Psoas muscle (tissue), 8 donors: Measurements from ENCODE around the gene HES7. TPM values are rescaled to one million over a fixed set of nuclear protein-coding genes. Genes with fewer than 3 reads are reported as not detected.
A peak's percentile ranks its signal among the peaks of the same experiment; 100 is the strongest.

Experiments
- ATAC-seq, 4 donors: fragments of 200-7000 bp; cut with Tn5 transposase; one replicate each; pipeline ENCODE4 v1.9.1; 2020; ENCODE audit warnings: moderate library complexity in 3 of 4, mild to moderate bottlenecking in 2 of 4
- DNase-seq, 2 donors: peaks; one replicate each; pipeline ENCODE4 v3.0.0-alpha.2; 2020
- H3K27ac ChIP-seq: fragments of 200-600 bp; one replicate; pipeline ENCODE4 v1.8.0; 2022
- H3K27me3 ChIP-seq, 3 donors: fragments of 200-600 bp in 1 of 3; one replicate each; pipeline versions ENCODE4 v1.6.1 to v1.8.0; 2013 to 2022; ENCODE audit warnings: low read length in 2 of 3, mild to moderate bottlenecking in 2 of 3, moderate library complexity in 1 of 3; ENCODE audit not compliant: insufficient read depth in 3 of 3
- H3K36me3 ChIP-seq, 2 donors: fragments of 200-600 bp in 1 of 2; one replicate each; pipeline versions ENCODE4 v1.6.1 to v1.8.0; 2013 to 2022; ENCODE audit warnings: low read depth in 1 of 2, mild to moderate bottlenecking in 1 of 2, moderate library complexity in 1 of 2; ENCODE audit not compliant: insufficient read depth in 1 of 2
- H3K4me1 ChIP-seq: fragments of 200-600 bp; one replicate; pipeline ENCODE4 v1.8.0; 2022
- H3K4me3 ChIP-seq: fragments of 200-600 bp; one replicate; pipeline ENCODE4 v1.8.0; 2022; ENCODE audit warnings: mild to moderate bottlenecking
- H3K9me3 ChIP-seq: fragments of 200-600 bp; one replicate; pipeline ENCODE4 v1.8.0; 2022
- CTCF ChIP-seq: fragments of 200-600 bp; IDR thresholded peaks from one replicate; pipeline ENCODE4 v1.8.0; 2022; ENCODE audit warnings: antibody characterized with exemption
- WGBS, 3 donors: extraction: QIAGEN DNeasy Blood & Tissue Kit; methylation state at CpG; one replicate each; pipeline versions ENCODE4 v1.1.6 to v1.1.7; 2013; 5-methylcytosine and 5-hydroxymethylcytosine counted together
- intact Hi-C, 2 donors: fragments of 100-400 bp; cut with DNase I; formaldehyde crosslinking; loops; one replicate each; pipeline versions ENCODE4 v1.11.0 to v1.14.2; 2022
- polyA plus RNA-seq, 3 donors: library from polyadenylated mRNA; stranded (reverse); fragments of 200-250 nt; gene quantifications; one replicate each; pipeline ENCODE4 v1.2.3, GENCODE V29; 2013
- total RNA-seq, 4 donors: library from RNA; stranded (reverse); fragmentation: NEBNext Ultra II Directional in 2 of 4; extraction: Animal tissue kit (Norgen Biotek cat#: 25700) in 2 of 4; gene quantifications; one replicate each; pipeline versions ENCODE4 v1.2.1 to v1.2.4, GENCODE V29; 2021 to 2023
- donor health status: healthy with polysubstance abuse.
- donor health status: DM: no; HTN: no; CAD: no; lungs with moderate emphysema.
- donor health status: Bipolar disorder and iron deficiency.
- donor health status: healthy.
- donor health status: DM: yes; HTN: yes; CAD: no.
- donor health status: DM: no; HTN: no; CAD: no.
- donor health status: DM: no; HTN: no; CAD: no.
- donor health status: DM: yes; HTN: yes; CAD: no.

HES7 gene
- total and polyA plus RNA-seq, 7 donors: 0.10 to 0.30 TPM; not detected in 5

GRCh38 chr17:8147141-8147804 is 23.4 kb upstream of the HES7 start:
- WGBS, 3 donors: 81 to 89% (median 81%) methylated on average over 26 of the region's 26 CpGs
- DNase-seq (peak; percentile 6 to 59), ATAC-seq (no peak)
- H3K9me3 ChIP-seq: no peaks in the 10 kb centered on the region
- intact Hi-C loops: loop anchor here in 1 of 2 donors (10.0 kb wide), 1 partner anchor 902 kb away; the partner anchor contains the start of gene GABARAP
- no peak for TF ChIP-seq CTCF
- peaks cover 37% of the 10 kb centered on the region for H3K4me1 ChIP-seq
- peaks cover 30 to 86% of the 10 kb centered on the region in 2 donors for H3K36me3 ChIP-seq
- H3K27ac ChIP-seq: peak overlapping the region; percentile 100
- H3K4me3 ChIP-seq: no peak overlapping the region
- H3K27me3 ChIP-seq: no peaks in the 10 kb centered on the region

- DNase-seq (peak in 1 of 2 donors; percentile 12), ATAC-seq (no peak)
- Histone ChIP-seq H3K4me3 (no peak overlapping the region), H3K36me3 (peaks cover 31 to 93% of the 10 kb centered on the region in 2 donors), H3K4me1 (peaks cover 43% of the 10 kb centered on the region), H3K27me3 (no peaks in the 10 kb centered on the region), H3K9me3 (no peaks in the 10 kb centered on the region), H3K27ac (peak overlapping the region; percentile 100)
- intact Hi-C loops: loop anchor here in 1 of 2 donors (10.0 kb wide), 1 partner anchor 902 kb away; the partner anchor contains the start of gene GABARAP
- WGBS, 3 donors: 86 to 90% (median 86%) methylated on average over 14 of the region's 14 CpGs
- no peak for TF ChIP-seq CTCF
Measured at GRCh38 chr17:8146381-8147140, 22.7 kb upstream of the HES7 start.

GRCh38 chr17:8145811-8146210 is 21.9 kb upstream of the HES7 start:
- intact Hi-C loops: loop anchor here in 1 of 2 donors (10.0 kb wide), 1 partner anchor 901 kb away; the partner anchor contains the start of gene GABARAP
- H3K27ac ChIP-seq: peak overlapping the region; percentile 100
- peaks cover 31 to 100% of the 10 kb centered on the region in 2 donors for H3K36me3 ChIP-seq
- no peak overlapping the region for H3K4me3 ChIP-seq
- WGBS, 3 donors: 84 to 95% (median 86%) methylated on average over 12 of the region's 12 CpGs
- H3K9me3 ChIP-seq: no peaks in the 10 kb centered on the region
- H3K27me3 ChIP-seq: no peaks in the 10 kb centered on the region
- TF ChIP-seq CTCF: no peak
- DNase-seq: peak; percentile 16 to 57
- peaks cover 42% of the 10 kb centered on the region for H3K4me1 ChIP-seq
- no peak for ATAC-seq

- Histone ChIP-seq H3K27ac (no peak overlapping the region), H3K4me3 (no peak overlapping the region), H3K4me1 (peaks cover 41% of the 10 kb centered on the region), H3K27me3 (no peaks in the 10 kb centered on the region), H3K9me3 (no peaks in the 10 kb centered on the region), H3K36me3 (peaks cover 31 to 100% of the 10 kb centered on the region in 2 donors)
- DNase-seq (no peak), ATAC-seq (peak in 1 of 4 donors; percentile 3)
- WGBS, 3 donors: 76 to 81% (median 79%) methylated on average over 15 of the region's 15 CpGs
- intact Hi-C loops: loop anchor here in 1 of 2 donors (10.0 kb wide), 1 partner anchor 900 kb away; the partner anchor contains the start of gene GABARAP
- TF ChIP-seq CTCF: no peak
Measured at GRCh38 chr17:8144401-8145231, 20.7 kb upstream of the HES7 start.
